HUES6 (cell line): ENCODE data around the gene PADI2.

Source experiments
- H3K27ac ChIP-seq: 2 replicates; pipeline ENCODE4 v1.7.0; 2013; ENCODE audit warnings: low read depth, mild to moderate bottlenecking, low read length, inconsistent platforms
- H3K27me3 ChIP-seq: 2 replicates; pipeline ENCODE4 v1.6.1; 2013; ENCODE audit warnings: low read length; ENCODE audit not compliant: control insufficient read depth, insufficient read depth
- H3K36me3 ChIP-seq: 2 replicates; pipeline ENCODE4 v1.6.1; 2013; ENCODE audit warnings: low read length; ENCODE audit not compliant: control insufficient read depth, insufficient read depth
- H3K4me1 ChIP-seq: 2 replicates; pipeline ENCODE4 v1.6.1; 2013; ENCODE audit warnings: low read length; ENCODE audit not compliant: control insufficient read depth, insufficient read depth
- H3K4me3 ChIP-seq: 2 replicates; pipeline ENCODE4 v1.5.1; 2013; ENCODE audit warnings: low read depth, low read length
- H3K9ac ChIP-seq: one replicate; pipeline ENCODE4 v1.6.1; 2013; ENCODE audit warnings: mild to moderate bottlenecking, low read length
- H3K9me3 ChIP-seq: 2 replicates; pipeline ENCODE4 v1.6.1; 2013; ENCODE audit warnings: low read depth, low read length; ENCODE audit not compliant: control insufficient read depth, insufficient read depth

The PADI2 gene

GRCh38 chr1:17161137-17161740, 42.0 kb upstream of the PADI2 start:
- no peak overlapping the region for H3K9ac ChIP-seq
- H3K36me3 ChIP-seq: no peaks in the 10 kb centered on the region
- H3K9me3 ChIP-seq: peaks cover 7% of the 10 kb centered on the region
- H3K27me3 ChIP-seq: peaks cover 25% of the 10 kb centered on the region
- peaks cover 9% of the 10 kb centered on the region; the same call in 1 of the 2 replicates for H3K4me1 ChIP-seq
- no peak overlapping the region for H3K4me3 ChIP-seq
- H3K27ac ChIP-seq: no peak overlapping the region

- H3K27me3 ChIP-seq: peaks cover 4% of the 10 kb centered on the region; the same call in 1 of the 2 replicates
- peaks cover 9% of the 10 kb centered on the region; the same call in 1 of the 2 replicates for H3K4me1 ChIP-seq
These were observed 39.7 kb upstream of the PADI2 start for GRCh38 chr1:17158961-17159360.

GRCh38 chr1:17156108-17156507, 36.9 kb upstream of the PADI2 start:
- Histone ChIP-seq H3K9ac (no peak overlapping the region), H3K27ac (no peak overlapping the region), H3K9me3 (peaks cover 51% of the 10 kb centered on the region), H3K36me3 (no peaks in the 10 kb centered on the region), H3K4me1 (peaks cover 8% of the 10 kb centered on the region; the same call in 1 of the 2 replicates), H3K27me3 (no peaks in the 10 kb centered on the region), H3K4me3 (no peak overlapping the region)

More at GRCh38 chr1:17158961-17159360, 39.7 kb upstream of the PADI2 start:
- Histone ChIP-seq H3K36me3 (no peaks in the 10 kb centered on the region), H3K4me3 (no peak overlapping the region), H3K9ac (no peak overlapping the region), H3K9me3 (peaks cover 29% of the 10 kb centered on the region), H3K27ac (no peak overlapping the region)

- H3K9ac ChIP-seq: no peak overlapping the region
- no peaks in the 10 kb centered on the region for H3K36me3 ChIP-seq
These were observed 36.1 kb upstream of the PADI2 start for GRCh38 chr1:17155257-17155920.

GRCh38 chr1:17149771-17150170, 30.5 kb upstream of the PADI2 start:
- Histone ChIP-seq H3K27ac (no peak overlapping the region), H3K27me3 (no peaks in the 10 kb centered on the region), H3K36me3 (no peaks in the 10 kb centered on the region), H3K4me1 (no peaks in the 10 kb centered on the region), H3K9me3 (peaks cover 30% of the 10 kb centered on the region), H3K4me3 (no peak overlapping the region), H3K9ac (no peak overlapping the region)

More at GRCh38 chr1:17155257-17155920, 36.1 kb upstream of the PADI2 start:
- no peak overlapping the region for H3K27ac ChIP-seq
- H3K27me3 ChIP-seq: no peaks in the 10 kb centered on the region
- peaks cover 51% of the 10 kb centered on the region for H3K9me3 ChIP-seq
- H3K4me3 ChIP-seq: no peak overlapping the region
- peaks cover 5% of the 10 kb centered on the region; the same call in 1 of the 2 replicates for H3K4me1 ChIP-seq

GRCh38 chr1:17148950-17149608, 29.8 kb upstream of the PADI2 start:
- Histone ChIP-seq H3K4me3 (no peak overlapping the region), H3K36me3 (no peaks in the 10 kb centered on the region), H3K9ac (no peak overlapping the region), H3K27me3 (no peaks in the 10 kb centered on the region), H3K9me3 (peaks cover 23% of the 10 kb centered on the region), H3K27ac (no peak overlapping the region), H3K4me1 (no peaks in the 10 kb centered on the region)

- H3K4me1 ChIP-seq: no peaks in the 10 kb centered on the region
- no peaks in the 10 kb centered on the region for H3K9me3 ChIP-seq
- H3K36me3 ChIP-seq: no peaks in the 10 kb centered on the region
- H3K27ac ChIP-seq: no peak overlapping the region
- no peak overlapping the region for H3K9ac ChIP-seq
- no peak overlapping the region for H3K4me3 ChIP-seq
- no peaks in the 10 kb centered on the region for H3K27me3 ChIP-seq
These were observed 26.4 kb upstream of the PADI2 start for GRCh38 chr1:17145648-17146047.

GRCh38 chr1:17143760-17144159, 24.5 kb upstream of the PADI2 start:
- no peaks in the 10 kb centered on the region for H3K27me3 ChIP-seq
- H3K36me3 ChIP-seq: no peaks in the 10 kb centered on the region
- no peak overlapping the region for H3K4me3 ChIP-seq
- no peak overlapping the region for H3K9ac ChIP-seq
- H3K9me3 ChIP-seq: no peaks in the 10 kb centered on the region
- no peaks in the 10 kb centered on the region for H3K4me1 ChIP-seq
- no peak overlapping the region for H3K27ac ChIP-seq

GRCh38 chr1:17141441-17142197, 22.4 kb upstream of the PADI2 start:
- no peaks in the 10 kb centered on the region for H3K4me1 ChIP-seq
- no peaks in the 10 kb centered on the region for H3K27me3 ChIP-seq
- H3K36me3 ChIP-seq: no peaks in the 10 kb centered on the region
- H3K27ac ChIP-seq: no peak overlapping the region
- H3K9me3 ChIP-seq: no peaks in the 10 kb centered on the region
- H3K4me3 ChIP-seq: no peak overlapping the region
- no peak overlapping the region for H3K9ac ChIP-seq

- Histone ChIP-seq H3K27me3 (no peaks in the 10 kb centered on the region), H3K9me3 (peaks cover 8% of the 10 kb centered on the region), H3K36me3 (no peaks in the 10 kb centered on the region), H3K9ac (no peak overlapping the region), H3K4me1 (no peaks in the 10 kb centered on the region), H3K27ac (no peak overlapping the region), H3K4me3 (no peak overlapping the region)
These were observed 21.0 kb upstream of the PADI2 start for GRCh38 chr1:17140279-17140678.
